ENCODE data around the gene RPS6KA1. TPM values are rescaled to one million over a fixed set of nuclear protein-coding genes. Genes with fewer than 3 reads are reported as not detected.

RPS6KA1 gene
- total and polyA plus RNA-seq, 10 donors, result 45.8 to 173 (median 116) TPM

- H3K27me3 ChIP-seq (replicated peaks in 1 of 7), result no peaks in the 10 kb centered on the region
- no peak for DNase-seq
- H3K4me1 ChIP-seq, result peaks cover 0 to 39% (median 9%) of the 10 kb centered on the region in 6 donors
- WGBS, 5 donors, result 94 to 100% (median 96%) methylated on average over 9 to 14 of the region's 14 CpGs
- no peak overlapping the region for H3K27ac ChIP-seq
- TF ChIP-seq, protein P1, sequence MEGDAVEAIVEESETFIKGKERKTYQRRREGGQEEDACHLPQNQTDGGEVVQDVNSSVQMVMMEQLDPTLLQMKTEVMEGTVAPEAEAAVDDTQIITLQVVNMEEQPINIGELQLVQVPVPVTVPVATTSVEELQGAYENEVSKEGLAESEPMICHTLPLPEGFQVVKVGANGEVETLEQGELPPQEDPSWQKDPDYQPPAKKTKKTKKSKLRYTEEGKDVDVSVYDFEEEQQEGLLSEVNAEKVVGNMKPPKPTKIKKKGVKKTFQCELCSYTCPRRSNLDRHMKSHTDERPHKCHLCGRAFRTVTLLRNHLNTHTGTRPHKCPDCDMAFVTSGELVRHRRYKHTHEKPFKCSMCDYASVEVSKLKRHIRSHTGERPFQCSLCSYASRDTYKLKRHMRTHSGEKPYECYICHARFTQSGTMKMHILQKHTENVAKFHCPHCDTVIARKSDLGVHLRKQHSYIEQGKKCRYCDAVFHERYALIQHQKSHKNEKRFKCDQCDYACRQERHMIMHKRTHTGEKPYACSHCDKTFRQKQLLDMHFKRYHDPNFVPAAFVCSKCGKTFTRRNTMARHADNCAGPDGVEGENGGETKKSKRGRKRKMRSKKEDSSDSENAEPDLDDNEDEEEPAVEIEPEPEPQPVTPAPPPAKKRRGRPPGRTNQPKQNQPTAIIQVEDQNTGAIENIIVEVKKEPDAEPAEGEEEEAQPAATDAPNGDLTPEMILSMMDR (IDR thresholded peaks at IDR 0.05 in 8 of 11, conservative IDR thresholded peaks at IDR 0.05 in 3 of 11), result no peak
- peak in 1 of 3 donors; percentile 45 for TF ChIP-seq POLR2AphosphoS5 (IDR thresholded peaks at IDR 0.05)
- TF ChIP-seq POLR2A (IDR thresholded peaks at IDR 0.05), result no peak
- intact Hi-C loops (cut with DNase I; ENCODE audit: low total_unique reads), result no loop called here
- H3K9me3 ChIP-seq, result no peaks in the 10 kb centered on the region
- peaks cover 5 to 100% (median 95%) of the 10 kb centered on the region in 6 donors for H3K36me3 ChIP-seq
- H3K4me3 ChIP-seq, result no peak overlapping the region
Observed at GRCh38 chr1:26557008-26557407, 27.4 kb downstream of the RPS6KA1 start.

- Histone ChIP-seq H3K9me3 (no peaks in the 10 kb centered on the region), H3K4me3 (no peak overlapping the region), H3K36me3 (peaks cover 5 to 100% (median 93%) of the 10 kb centered on the region in 6 donors), H3K27me3 (replicated peaks in 1 of 7) (no peaks in the 10 kb centered on the region), H3K27ac (no peak overlapping the region), H3K4me1 (peaks cover 0 to 30% (median 9%) of the 10 kb centered on the region in 6 donors)
- no peak for DNase-seq
- intact Hi-C loops (cut with DNase I; ENCODE audit: low total_unique reads), result no loop called here
- 93 to 97% (median 96%) methylated on average over 5 to 13 of the region's 13 CpGs for WGBS, 5 donors
- TF ChIP-seq POLR2A (IDR thresholded peaks at IDR 0.05) (no peak), POLR2AphosphoS5 (IDR thresholded peaks at IDR 0.05) (peak in 1 of 3 donors; percentile 64)
- TF ChIP-seq, protein P1 (IDR thresholded peaks at IDR 0.05 in 8 of 11, conservative IDR thresholded peaks at IDR 0.05 in 3 of 11), result no peak
Observed at GRCh38 chr1:26558685-26559048, 29.1 kb downstream of the RPS6KA1 start.

GRCh38 chr1:26560403-26560780 is 30.8 kb downstream of the RPS6KA1 start:
- Histone ChIP-seq H3K9me3 (no peaks in the 10 kb centered on the region), H3K4me1 (peaks cover 0 to 12% (median 5%) of the 10 kb centered on the region in 6 donors), H3K4me3 (no peak overlapping the region), H3K27me3 (replicated peaks in 1 of 7) (no peaks in the 10 kb centered on the region), H3K36me3 (peaks cover 5 to 100% (median 90%) of the 10 kb centered on the region in 6 donors), H3K27ac (no peak overlapping the region)
- intact Hi-C loops (cut with DNase I; ENCODE audit: low total_unique reads), result no loop called here
- WGBS, 5 donors, result 93 to 100% (median 97%) methylated on average over 3 of the region's 3 CpGs
- DNase-seq, result no peak
- no peak for TF ChIP-seq POLR2AphosphoS5 (IDR thresholded peaks at IDR 0.05)
- TF ChIP-seq, protein P1 (IDR thresholded peaks at IDR 0.05 in 8 of 11, conservative IDR thresholded peaks at IDR 0.05 in 3 of 11), result no peak
- no peak for TF ChIP-seq POLR2A (IDR thresholded peaks at IDR 0.05)

GRCh38 chr1:26570287-26570686 is 40.7 kb downstream of the RPS6KA1 start:
- 86 to 87% (median 87%) methylated on average over 4 of the region's 4 CpGs for WGBS, 5 donors
- Histone ChIP-seq H3K27ac (no peak overlapping the region), H3K4me1 (peaks cover 0 to 16% (median 8%) of the 10 kb centered on the region in 6 donors), H3K27me3 (replicated peaks in 1 of 7) (no peaks in the 10 kb centered on the region), H3K9me3 (no peaks in the 10 kb centered on the region), H3K36me3 (peaks cover 0 to 100% (median 94%) of the 10 kb centered on the region in 6 donors), H3K4me3 (no peak overlapping the region)
- no peak for DNase-seq
- intact Hi-C loops (cut with DNase I; ENCODE audit: low total_unique reads), result no loop called here
- TF ChIP-seq POLR2A (IDR thresholded peaks at IDR 0.05), result no peak
- TF ChIP-seq, protein P1 (IDR thresholded peaks at IDR 0.05 in 8 of 11, conservative IDR thresholded peaks at IDR 0.05 in 3 of 11), result no peak
